SK-N-SH (cell line): ENCODE results near the gene CDH2. TPM values are rescaled to one million over a fixed set of nuclear protein-coding genes. Genes with fewer than 3 reads are reported as not detected.

ENCODE experiments used
- CTCF ChIA-PET: fragments of 300-600, 350-600 bp; formaldehyde crosslinking; extraction: SDS; loops from one replicate; lab custom pipeline; 2021; lab: Yijun Ruan, JAX
- POLR2A ChIA-PET: fragments of 350-600 bp; sonication (Branson Sonifier 250); formaldehyde crosslinking; extraction: SDS; loops from one replicate; lab custom pipeline; 2020; ENCODE audit warnings: antibody characterized with exemption, inconsistent platforms; lab: Yijun Ruan, JAX
- DNase-seq: peaks from one replicate; pipeline ENCODE4 v3.0.0; 2012
- H2AFZ ChIP-seq: fragments of 200-600 bp; sonication (generic); 2 replicates; pipeline ENCODE4 v1.8.1; 2016; ENCODE audit warnings: antibody characterized with exemption, mild to moderate bottlenecking, low read depth
- H3F3A ChIP-seq: fragments of 200-600 bp; sonication (generic); replicated peaks from 2 replicates; pipeline ENCODE3; 2016; ENCODE audit warnings: antibody characterized with exemption, mild to moderate bottlenecking; ENCODE audit not compliant: insufficient read depth
- H3K27ac ChIP-seq, 2 experiments: fragments of 200-500 bp in 1 of 2; fragments of 200-600 bp in 1 of 2; sonication (Bioruptor generic) in 1 of 2; sonication (generic), shearing (Covaris generic) in 1 of 2; 2 replicates each; pipeline versions ENCODE4 v1.5.1 to v1.6.1; 2014 to 2016; ENCODE audit warnings: low read depth in 2 of 2, inconsistent platforms in 1 of 2, low read length in 1 of 2, mild to moderate bottlenecking in 1 of 2, mixed read lengths in 1 of 2
- H3K27me3 ChIP-seq: fragments of 200-600 bp; sonication (generic), shearing (Covaris generic); 2 replicates; pipeline ENCODE4 v1.6.1; 2016; ENCODE audit warnings: mixed run types; ENCODE audit not compliant: insufficient read depth
- H3K36me3 ChIP-seq, 2 experiments: fragments of 200-500 bp in 1 of 2; fragments of 200-600 bp in 1 of 2; sonication (Bioruptor generic) in 1 of 2; sonication (generic) in 1 of 2; replicated peaks in 1 of 2; 2 replicates each; pipeline versions ENCODE3 to v1.5.1; 2014 to 2016; ENCODE audit warnings: low read length in 1 of 2, mild to moderate bottlenecking in 1 of 2; ENCODE audit not compliant: insufficient read depth in 2 of 2, control insufficient read depth in 1 of 2
- H3K4me1 ChIP-seq, 2 experiments: fragments of 200-500 bp in 1 of 2; fragments of 200-600 bp in 1 of 2; sonication (Bioruptor generic) in 1 of 2; sonication (generic), shearing (Covaris generic) in 1 of 2; 2 replicates each; pipeline versions ENCODE4 v1.5.1 to v1.6.1; 2014 to 2016; ENCODE audit warnings: low read depth in 1 of 2, low read length in 1 of 2, mixed run types in 1 of 2; ENCODE audit not compliant: insufficient read depth in 2 of 2, control insufficient read depth in 1 of 2
- H3K4me2 ChIP-seq: fragments of 200-600 bp; sonication (generic), shearing (Covaris generic); 2 replicates; pipeline ENCODE4 v1.6.1; 2017; ENCODE audit warnings: mixed run types
- H3K4me3 ChIP-seq, 2 experiments: fragments of 200-500 bp in 1 of 2; fragments of 200-600 bp in 1 of 2; sonication (Bioruptor generic) in 1 of 2; sonication (generic), shearing (Covaris generic) in 1 of 2; 2 replicates each; pipeline versions ENCODE4 v1.5.1 to v1.8.1; 2014 to 2016; ENCODE audit warnings: low read depth in 2 of 2, inconsistent platforms in 1 of 2, low read length in 1 of 2, mild to moderate bottlenecking in 1 of 2, mixed read lengths in 1 of 2, moderate library complexity in 1 of 2
- H3K79me2 ChIP-seq: fragments of 200-600 bp; sonication (generic); 2 replicates; pipeline ENCODE4 v1.8.1; 2017; ENCODE audit warnings: mild to moderate bottlenecking; ENCODE audit not compliant: insufficient read depth
- H3K9ac ChIP-seq: fragments of 200-600 bp; sonication (generic); 2 replicates; pipeline ENCODE4 v1.6.1; 2017; ENCODE audit warnings: mixed run types
- H3K9me2 ChIP-seq: fragments of 200-600 bp; sonication (generic); 2 replicates; pipeline ENCODE4 v1.6.1; 2017; ENCODE audit warnings: mixed run types
- H3K9me3 ChIP-seq: fragments of 200-600 bp; sonication (generic); 2 replicates; pipeline ENCODE4 v1.6.1; 2017; ENCODE audit warnings: mixed run types, mild to moderate bottlenecking, moderate library complexity
- H4K20me1 ChIP-seq: fragments of 200-600 bp; sonication (generic); 2 replicates; pipeline ENCODE4 v1.6.1; 2017; ENCODE audit warnings: mild to moderate bottlenecking, mixed run types; ENCODE audit not compliant: insufficient read depth
- CHD2 ChIP-seq: fragments of 150-350 bp; IDR thresholded peaks from 2 replicates; pipeline ENCODE4 v1.6.1; 2018; ENCODE audit warnings: low read length; ENCODE audit not compliant: partially characterized antibody
- ELF1 ChIP-seq: IDR thresholded peaks from 2 replicates; pipeline ENCODE4 v1.4.0; 2012
- EP300 ChIP-seq, 2 experiments: IDR thresholded peaks; 2 replicates each; pipeline versions ENCODE4 v1.4.0 to v1.6.1; 2012; ENCODE audit warnings: borderline replicate concordance in 1 of 2, low read depth in 1 of 2, low read length in 1 of 2
- EZH2phosphoT487 ChIP-seq: fragments of 200-600 bp; sonication (generic); IDR thresholded peaks from 2 replicates; pipeline ENCODE4 v1.6.1; 2017; ENCODE audit warnings: low read depth, mixed run types, mild to moderate bottlenecking, antibody characterized with exemption, moderate library complexity, borderline replicate concordance
- FOSL2 ChIP-seq: IDR thresholded peaks from 2 replicates; pipeline ENCODE4 v1.4.0; 2012; ENCODE audit warnings: low read depth, mild to moderate bottlenecking, moderate library complexity, borderline replicate concordance
- FOXJ3 ChIP-seq: sonication (generic); formaldehyde crosslinking; IDR thresholded peaks from 2 replicates; pipeline ENCODE4 v1.5.1; 2020; ENCODE audit warnings: mild to moderate bottlenecking, missing genetic modification reagents
- GABPA ChIP-seq: IDR thresholded peaks from 2 replicates; pipeline ENCODE4 v1.4.0; 2012; ENCODE audit warnings: low read depth, mild to moderate bottlenecking
- JUND ChIP-seq: IDR thresholded peaks from 2 replicates; pipeline ENCODE4 v1.4.0; 2012
- MEF2A ChIP-seq: IDR thresholded peaks from 2 replicates; pipeline ENCODE4 v1.4.0; 2012; ENCODE audit warnings: low read depth, borderline replicate concordance
- MXI1 ChIP-seq: IDR thresholded peaks from 2 replicates; pipeline ENCODE4 v1.6.1; 2012; ENCODE audit warnings: mild to moderate bottlenecking, low read depth, low read length, improper control_type of control experiment
- NRF1 ChIP-seq: IDR thresholded peaks from 2 replicates; pipeline ENCODE4 v1.6.1; 2012; ENCODE audit warnings: low read depth, mild to moderate bottlenecking, low read length
- POLR2AphosphoS5 ChIP-seq: IDR thresholded peaks from 2 replicates; pipeline ENCODE4 v1.6.1; 2012; ENCODE audit warnings: low read depth, low read length
- RAD21 ChIP-seq: IDR thresholded peaks from 2 replicates; pipeline ENCODE4 v1.6.1; 2012; ENCODE audit warnings: mild to moderate bottlenecking, low read length
- RCOR1 ChIP-seq: fragments of 150-350 bp; IDR thresholded peaks from 2 replicates; pipeline ENCODE4 v1.6.1; 2017; ENCODE audit warnings: antibody characterized with exemption, low read length
- RXRA ChIP-seq: IDR thresholded peaks from 2 replicates; pipeline ENCODE4 v1.4.0; 2012; ENCODE audit warnings: low read depth, mild to moderate bottlenecking, borderline replicate concordance
- SIN3A ChIP-seq: IDR thresholded peaks from 2 replicates; pipeline ENCODE4 v1.6.1; 2012; ENCODE audit warnings: low read depth, mild to moderate bottlenecking, low read length, moderate library complexity, borderline replicate concordance
- TAF1 ChIP-seq: IDR thresholded peaks from 2 replicates; pipeline ENCODE4 v1.6.1; 2012; ENCODE audit warnings: low read depth, mild to moderate bottlenecking, low read length, moderate library complexity, borderline replicate concordance
- TEAD4 ChIP-seq: IDR thresholded peaks from 2 replicates; pipeline ENCODE4 v1.4.0; 2012; ENCODE audit warnings: mild to moderate bottlenecking, borderline replicate concordance; ENCODE audit not compliant: insufficient read depth
- YY1 ChIP-seq: IDR thresholded peaks from 2 replicates; pipeline ENCODE4 v1.4.0; 2012; ENCODE audit warnings: low read depth, mild to moderate bottlenecking
- WGBS: methylation state at CpG from one replicate; pipeline ENCODE4 v1.1.6; 2017; ENCODE audit warnings: low lambda C conversion rate; 5-methylcytosine and 5-hydroxymethylcytosine counted together
- polyA plus RNA-seq, 3 experiments: library from polyadenylated mRNA; depleted of rRNA; stranded (reverse); fragments of >200 nt; gene quantifications; 2 replicates each; pipeline ENCODE4 v1.2.3, GENCODE V29; 2012
- TF ChIP-seq, protein P1 (sequence below): IDR thresholded peaks from 2 replicates; pipeline ENCODE4 v1.4.0; 2012; ENCODE audit warnings: low read depth, borderline replicate concordance
- TF ChIP-seq, protein P2 (sequence below): fragments of 150-350 bp; IDR thresholded peaks from 2 replicates; pipeline ENCODE4 v1.6.1; 2017; ENCODE audit warnings: antibody characterized with exemption, low read length, low read depth, borderline replicate concordance
- TF ChIP-seq, protein P3 (sequence below): IDR thresholded peaks from 2 replicates; pipeline ENCODE4 v1.6.1; 2012; ENCODE audit warnings: mild to moderate bottlenecking, low read depth, low read length, moderate library complexity
- TF ChIP-seq, protein P4 (sequence below): fragments of 150-350 bp; IDR thresholded peaks from 2 replicates; pipeline ENCODE4 v1.6.1; 2016; ENCODE audit warnings: mild to moderate bottlenecking, low read depth, low read length

Gene CDH2
- polyA plus RNA-seq, 1 of the 3 experiments (the other 2 are of a cell fraction), result 146 TPM

DNA sequence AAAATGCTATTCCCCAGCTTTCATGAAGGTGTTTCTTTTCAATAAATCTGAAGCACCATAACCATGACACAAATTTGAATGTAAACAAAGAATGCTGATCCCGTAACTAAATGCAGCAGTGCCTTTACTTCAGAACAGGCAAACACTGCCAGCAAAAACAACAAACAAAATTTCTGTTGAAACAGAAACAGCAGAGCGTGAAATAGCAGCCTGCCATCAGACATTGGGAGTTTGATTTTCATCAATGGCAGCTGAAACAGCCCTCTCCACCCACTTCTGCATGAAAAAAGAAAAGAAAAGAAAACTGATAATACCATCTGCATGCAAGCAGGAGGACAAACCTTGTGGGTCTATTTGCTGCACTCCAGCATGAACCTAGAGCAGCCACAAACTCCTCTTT lies 128.3 kb downstream of the CDH2 start (continued):
- TF ChIP-seq NRF1 (no peak), EZH2phosphoT487 (no peak), SIN3A (no peak), POLR2AphosphoS5 (no peak), FOXJ3 (CRISPR knock-in tag) (no peak)
- TF ChIP-seq, protein P1, sequence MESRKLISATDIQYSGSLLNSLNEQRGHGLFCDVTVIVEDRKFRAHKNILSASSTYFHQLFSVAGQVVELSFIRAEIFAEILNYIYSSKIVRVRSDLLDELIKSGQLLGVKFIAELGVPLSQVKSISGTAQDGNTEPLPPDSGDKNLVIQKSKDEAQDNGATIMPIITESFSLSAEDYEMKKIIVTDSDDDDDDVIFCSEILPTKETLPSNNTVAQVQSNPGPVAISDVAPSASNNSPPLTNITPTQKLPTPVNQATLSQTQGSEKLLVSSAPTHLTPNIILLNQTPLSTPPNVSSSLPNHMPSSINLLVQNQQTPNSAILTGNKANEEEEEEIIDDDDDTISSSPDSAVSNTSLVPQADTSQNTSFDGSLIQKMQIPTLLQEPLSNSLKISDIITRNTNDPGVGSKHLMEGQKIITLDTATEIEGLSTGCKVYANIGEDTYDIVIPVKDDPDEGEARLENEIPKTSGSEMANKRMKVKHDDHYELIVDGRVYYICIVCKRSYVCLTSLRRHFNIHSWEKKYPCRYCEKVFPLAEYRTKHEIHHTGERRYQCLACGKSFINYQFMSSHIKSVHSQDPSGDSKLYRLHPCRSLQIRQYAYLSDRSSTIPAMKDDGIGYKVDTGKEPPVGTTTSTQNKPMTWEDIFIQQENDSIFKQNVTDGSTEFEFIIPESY, result no peak

DNA sequence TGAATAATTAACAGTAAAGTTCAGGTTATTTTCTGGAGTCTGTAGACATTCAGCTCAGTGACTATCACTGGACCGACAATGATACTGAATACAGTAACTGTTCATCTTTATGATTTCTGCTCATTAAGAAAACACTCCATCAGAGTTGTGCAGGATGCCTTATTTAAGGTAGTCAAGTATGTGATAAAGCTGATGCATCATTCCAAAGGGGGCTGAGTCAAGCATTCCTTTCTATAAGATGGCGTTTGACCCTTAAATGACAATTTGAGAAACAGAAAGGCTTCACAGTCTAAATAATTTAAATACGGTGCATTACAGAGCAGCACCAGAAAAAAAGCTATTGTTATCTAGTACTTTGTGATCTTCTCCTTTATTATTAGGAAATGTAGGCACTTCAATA lies 131.1 kb downstream of the CDH2 start:
- Histone ChIP-seq H2AFZ (no peak overlapping the region), H3K9me2 (no peaks in the 10 kb centered on the region), H4K20me1 (peaks cover 35% of the 10 kb centered on the region), H3K79me2 (peaks cover 98% of the 10 kb centered on the region), H3K27me3 (no peaks in the 10 kb centered on the region), H3F3A (peaks cover 12% of the 10 kb centered on the region), H3K4me2 (peak overlapping the region; percentile 34; the same call in 1 of the 2 replicates), H3K27ac (peak overlapping the region in 1 of 2 experiments; percentile 59; a peak in 2 of 4 replicates), H3K4me1 (peaks cover 7 to 14% of the 10 kb centered on the region in 2 experiments; a peak in 3 of 4 replicates), H3K4me3 (no peak overlapping the region), H3K9ac (no peak overlapping the region), H3K9me3 (no peaks in the 10 kb centered on the region), H3K36me3 (peaks cover 10 to 23% of the 10 kb centered on the region in 2 experiments)
- no peak for TF ChIP-seq YY1
- no peak for TF ChIP-seq EP300 (IDR thresholded peaks at IDR 0.05; ENCODE audit: borderline replicate concordance in 1 of 2, low read depth in 1 of 2, low read length in 1 of 2)
- TF ChIP-seq NRF1, result no peak
- TF ChIP-seq RCOR1, result no peak
- TF ChIP-seq, protein P2, sequence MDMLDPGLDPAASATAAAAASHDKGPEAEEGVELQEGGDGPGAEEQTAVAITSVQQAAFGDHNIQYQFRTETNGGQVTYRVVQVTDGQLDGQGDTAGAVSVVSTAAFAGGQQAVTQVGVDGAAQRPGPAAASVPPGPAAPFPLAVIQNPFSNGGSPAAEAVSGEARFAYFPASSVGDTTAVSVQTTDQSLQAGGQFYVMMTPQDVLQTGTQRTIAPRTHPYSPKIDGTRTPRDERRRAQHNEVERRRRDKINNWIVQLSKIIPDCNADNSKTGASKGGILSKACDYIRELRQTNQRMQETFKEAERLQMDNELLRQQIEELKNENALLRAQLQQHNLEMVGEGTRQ, result no peak
- no peak for TF ChIP-seq MEF2A
- TF ChIP-seq, protein P1, result no peak
- TF ChIP-seq GABPA, result no peak
- no peak for TF ChIP-seq MXI1
- TF ChIP-seq TEAD4, result no peak
- TF ChIP-seq ELF1, result no peak
- TF ChIP-seq, protein P3, sequence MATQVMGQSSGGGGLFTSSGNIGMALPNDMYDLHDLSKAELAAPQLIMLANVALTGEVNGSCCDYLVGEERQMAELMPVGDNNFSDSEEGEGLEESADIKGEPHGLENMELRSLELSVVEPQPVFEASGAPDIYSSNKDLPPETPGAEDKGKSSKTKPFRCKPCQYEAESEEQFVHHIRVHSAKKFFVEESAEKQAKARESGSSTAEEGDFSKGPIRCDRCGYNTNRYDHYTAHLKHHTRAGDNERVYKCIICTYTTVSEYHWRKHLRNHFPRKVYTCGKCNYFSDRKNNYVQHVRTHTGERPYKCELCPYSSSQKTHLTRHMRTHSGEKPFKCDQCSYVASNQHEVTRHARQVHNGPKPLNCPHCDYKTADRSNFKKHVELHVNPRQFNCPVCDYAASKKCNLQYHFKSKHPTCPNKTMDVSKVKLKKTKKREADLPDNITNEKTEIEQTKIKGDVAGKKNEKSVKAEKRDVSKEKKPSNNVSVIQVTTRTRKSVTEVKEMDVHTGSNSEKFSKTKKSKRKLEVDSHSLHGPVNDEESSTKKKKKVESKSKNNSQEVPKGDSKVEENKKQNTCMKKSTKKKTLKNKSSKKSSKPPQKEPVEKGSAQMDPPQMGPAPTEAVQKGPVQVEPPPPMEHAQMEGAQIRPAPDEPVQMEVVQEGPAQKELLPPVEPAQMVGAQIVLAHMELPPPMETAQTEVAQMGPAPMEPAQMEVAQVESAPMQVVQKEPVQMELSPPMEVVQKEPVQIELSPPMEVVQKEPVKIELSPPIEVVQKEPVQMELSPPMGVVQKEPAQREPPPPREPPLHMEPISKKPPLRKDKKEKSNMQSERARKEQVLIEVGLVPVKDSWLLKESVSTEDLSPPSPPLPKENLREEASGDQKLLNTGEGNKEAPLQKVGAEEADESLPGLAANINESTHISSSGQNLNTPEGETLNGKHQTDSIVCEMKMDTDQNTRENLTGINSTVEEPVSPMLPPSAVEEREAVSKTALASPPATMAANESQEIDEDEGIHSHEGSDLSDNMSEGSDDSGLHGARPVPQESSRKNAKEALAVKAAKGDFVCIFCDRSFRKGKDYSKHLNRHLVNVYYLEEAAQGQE, result no peak
- TF ChIP-seq TAF1, result no peak
- no peak for TF ChIP-seq RAD21
- TF ChIP-seq CHD2, result no peak
- TF ChIP-seq POLR2AphosphoS5, result no peak
- no peak for TF ChIP-seq JUND
- TF ChIP-seq RXRA, result no peak
- TF ChIP-seq, protein P4, sequence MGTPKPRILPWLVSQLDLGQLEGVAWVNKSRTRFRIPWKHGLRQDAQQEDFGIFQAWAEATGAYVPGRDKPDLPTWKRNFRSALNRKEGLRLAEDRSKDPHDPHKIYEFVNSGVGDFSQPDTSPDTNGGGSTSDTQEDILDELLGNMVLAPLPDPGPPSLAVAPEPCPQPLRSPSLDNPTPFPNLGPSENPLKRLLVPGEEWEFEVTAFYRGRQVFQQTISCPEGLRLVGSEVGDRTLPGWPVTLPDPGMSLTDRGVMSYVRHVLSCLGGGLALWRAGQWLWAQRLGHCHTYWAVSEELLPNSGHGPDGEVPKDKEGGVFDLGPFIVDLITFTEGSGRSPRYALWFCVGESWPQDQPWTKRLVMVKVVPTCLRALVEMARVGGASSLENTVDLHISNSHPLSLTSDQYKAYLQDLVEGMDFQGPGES, result no peak
- TF ChIP-seq FOSL2, result no peak
- DNase-seq, result no peak
- 55% methylated on average over 3 of the region's 3 CpGs for WGBS
- ChIA-PET POLR2A (no interaction called here), CTCF (no interaction called here)
